Keratinocyte (primary cell): ENCODE measurements around the gene SIX6.

ENCODE experiments used
- EZH2 ChIP-seq: IDR thresholded peaks from one replicate; pipeline ENCODE4 v1.6.1; 2012; ENCODE audit warnings: inconsistent platforms, mild to moderate bottlenecking, low read length, moderate library complexity
- TF ChIP-seq, protein P1 (sequence below), 3 experiments: IDR thresholded peaks in 1 of 3; conservative IDR thresholded peaks in 1 of 3; optimal IDR thresholded peaks in 1 of 3; 2 replicates in 2 of 3; 3 replicates in 1 of 3; pipeline versions ENCODE3 to v1.5.1; 2011; ENCODE audit warnings: low read length in 3 of 3, mild to moderate bottlenecking in 3 of 3, moderate library complexity in 2 of 3, control low read depth in 1 of 3, inconsistent platforms in 1 of 3; ENCODE audit not compliant: insufficient read depth in 2 of 3; ENCODE audit errors: extremely low read depth in 1 of 3

DNA sequence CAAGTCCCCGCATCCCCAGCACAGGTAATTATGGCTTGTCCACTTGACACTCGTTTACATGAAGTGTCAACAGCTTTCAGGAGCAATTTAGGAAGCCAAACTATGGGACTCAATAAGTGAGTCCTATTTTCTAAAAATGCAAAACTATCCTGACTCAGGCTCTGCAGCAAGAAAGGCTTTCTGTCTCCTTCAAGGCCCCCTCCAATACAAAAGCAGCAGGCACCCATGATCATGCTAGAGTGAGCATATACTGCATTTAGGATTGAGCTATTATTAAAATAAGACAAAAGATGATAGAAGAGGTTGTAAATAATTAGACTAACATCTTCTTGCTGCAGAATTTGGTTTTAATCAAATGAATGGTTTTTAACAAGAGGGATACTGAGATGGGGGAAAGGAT is 3.2 kb downstream of the SIX6 start:
- TF ChIP-seq, protein P1, sequence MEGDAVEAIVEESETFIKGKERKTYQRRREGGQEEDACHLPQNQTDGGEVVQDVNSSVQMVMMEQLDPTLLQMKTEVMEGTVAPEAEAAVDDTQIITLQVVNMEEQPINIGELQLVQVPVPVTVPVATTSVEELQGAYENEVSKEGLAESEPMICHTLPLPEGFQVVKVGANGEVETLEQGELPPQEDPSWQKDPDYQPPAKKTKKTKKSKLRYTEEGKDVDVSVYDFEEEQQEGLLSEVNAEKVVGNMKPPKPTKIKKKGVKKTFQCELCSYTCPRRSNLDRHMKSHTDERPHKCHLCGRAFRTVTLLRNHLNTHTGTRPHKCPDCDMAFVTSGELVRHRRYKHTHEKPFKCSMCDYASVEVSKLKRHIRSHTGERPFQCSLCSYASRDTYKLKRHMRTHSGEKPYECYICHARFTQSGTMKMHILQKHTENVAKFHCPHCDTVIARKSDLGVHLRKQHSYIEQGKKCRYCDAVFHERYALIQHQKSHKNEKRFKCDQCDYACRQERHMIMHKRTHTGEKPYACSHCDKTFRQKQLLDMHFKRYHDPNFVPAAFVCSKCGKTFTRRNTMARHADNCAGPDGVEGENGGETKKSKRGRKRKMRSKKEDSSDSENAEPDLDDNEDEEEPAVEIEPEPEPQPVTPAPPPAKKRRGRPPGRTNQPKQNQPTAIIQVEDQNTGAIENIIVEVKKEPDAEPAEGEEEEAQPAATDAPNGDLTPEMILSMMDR (optimal IDR thresholded peaks at IDR 0.05 in 1 of 3, IDR thresholded peaks at IDR 0.05 in 1 of 3, conservative IDR thresholded peaks at IDR 0.05 in 1 of 3; ENCODE audit: extremely low read depth in 1 of 3, insufficient read depth in 2 of 3, low read length in 3 of 3) = no peak
- no peak for TF ChIP-seq EZH2
